NAMALWA (cell line): Measurements from ENCODE around the gene SMC1A.
A peak's percentile ranks its signal among the peaks of the same experiment; 100 is the strongest.
"Not testable (repeated sequence)": the region's sequence is repeated elsewhere in the genome, so short reads cannot be mapped to it uniquely, and the experiment has no call there.

Experiments
- DNase-seq: peaks from one replicate; pipeline ENCODE4 v3.0.0-alpha.2; 2015; ENCODE audit warnings: low spot score

Gene SMC1A

DNA sequence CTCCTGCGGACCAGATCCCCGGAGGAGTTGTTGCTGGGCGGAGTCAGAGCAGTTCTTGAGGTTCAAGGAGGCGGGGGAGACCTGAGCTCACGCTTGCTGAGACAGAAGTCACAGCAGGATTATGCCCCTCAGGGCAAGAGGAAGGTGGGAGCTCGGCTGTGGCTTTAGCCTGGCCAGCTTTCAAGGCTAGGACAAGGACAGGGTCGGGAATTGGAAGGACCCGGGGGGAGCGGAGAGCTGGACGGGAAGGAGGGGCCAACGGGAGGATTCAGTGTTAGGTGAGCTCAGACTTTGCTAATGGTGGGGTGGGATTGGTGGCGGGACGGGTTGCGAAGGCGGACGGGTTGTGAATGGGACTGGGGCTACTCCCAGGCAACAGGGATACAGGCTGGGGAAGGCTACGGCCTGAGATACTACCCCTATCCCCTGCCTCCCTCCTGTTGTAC, 430 bp upstream of the SMC1A start, which contains the start of gene RIBC1:
RIBC1 (plus strand) TSS at position 13 of the 446 bp plus-strand sequence. CDS start 3,404 bp downstream, outside the sequence.
- DNase-seq = no peak

DNA sequence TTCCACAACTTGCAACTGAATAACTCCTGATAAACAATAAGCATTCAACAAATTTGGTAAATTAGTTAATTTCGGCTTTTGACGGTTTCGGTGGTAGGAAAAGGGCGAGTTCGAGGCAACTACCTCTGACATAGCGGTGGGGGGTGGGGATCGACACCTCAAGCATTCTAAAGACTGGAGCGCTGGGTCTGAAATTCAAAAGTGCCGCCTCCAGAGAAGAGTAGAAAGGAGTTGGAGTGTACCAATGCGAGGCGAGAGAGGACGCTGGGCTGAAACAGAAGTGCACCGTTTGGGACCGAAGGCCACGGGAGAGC, 725 bp downstream of the SMC1A start:
- no peak for DNase-seq

DNA sequence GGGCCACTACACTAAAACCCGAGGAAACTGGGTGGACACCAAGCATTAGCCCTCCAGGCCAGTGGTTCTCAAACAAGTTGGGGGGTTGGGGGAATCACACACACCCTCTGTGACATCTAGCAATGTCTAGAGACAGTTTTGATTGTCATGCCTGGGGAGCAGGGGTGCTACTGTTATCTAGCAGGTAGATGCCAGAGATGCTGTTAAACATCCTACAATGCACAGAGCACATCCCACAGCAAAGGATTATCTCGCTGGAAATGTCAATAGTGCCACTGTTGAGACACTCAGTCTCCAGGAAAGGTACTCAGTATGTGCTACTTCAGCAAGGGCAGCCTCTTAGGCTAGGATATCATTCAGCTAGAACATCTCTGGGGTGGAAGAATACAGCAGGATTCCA, 1.3 kb downstream of the SMC1A start:
- DNase-seq = no peak

DNA sequence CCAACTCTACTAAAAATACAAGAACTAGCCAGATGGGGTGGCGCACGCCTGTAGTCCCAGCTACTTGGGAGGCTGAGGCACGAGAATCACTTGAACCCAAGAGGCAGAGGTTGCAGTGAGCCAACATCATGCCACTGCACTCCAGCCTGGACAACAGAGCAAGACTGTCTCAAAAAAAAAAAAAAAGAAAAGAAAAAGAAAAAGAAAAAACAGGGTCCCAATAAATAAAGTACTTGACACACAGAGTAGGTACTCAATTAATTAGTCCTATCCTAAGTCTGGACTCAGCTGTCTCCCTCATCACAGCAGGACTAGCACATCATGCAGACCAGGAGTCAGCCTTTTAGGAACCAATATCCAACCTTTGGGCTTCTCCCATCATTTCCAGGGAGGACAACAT, 2.1 kb downstream of the SMC1A start:
- not testable (repeated sequence) for DNase-seq

DNA sequence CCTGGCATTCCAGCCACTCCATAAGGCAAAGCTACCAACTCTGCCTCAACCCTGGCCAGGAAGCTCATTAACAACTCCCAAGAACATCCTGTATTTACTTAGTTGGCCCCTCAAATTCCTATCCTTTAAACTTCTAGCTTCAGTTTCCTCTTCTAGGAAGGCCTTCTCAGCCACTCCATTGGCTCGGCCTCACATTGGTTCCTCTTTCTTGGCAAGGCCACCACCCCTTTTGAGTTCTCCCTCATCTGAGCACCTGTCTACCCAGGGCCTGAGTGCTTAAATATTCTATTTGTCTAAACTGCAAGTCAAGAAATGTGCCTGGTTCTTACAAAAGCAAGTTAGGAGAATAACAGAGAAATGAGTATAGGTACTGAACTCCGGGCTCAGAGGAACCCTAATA, 10.0 kb downstream of the SMC1A start:
- DNase-seq = no peak

DNA sequence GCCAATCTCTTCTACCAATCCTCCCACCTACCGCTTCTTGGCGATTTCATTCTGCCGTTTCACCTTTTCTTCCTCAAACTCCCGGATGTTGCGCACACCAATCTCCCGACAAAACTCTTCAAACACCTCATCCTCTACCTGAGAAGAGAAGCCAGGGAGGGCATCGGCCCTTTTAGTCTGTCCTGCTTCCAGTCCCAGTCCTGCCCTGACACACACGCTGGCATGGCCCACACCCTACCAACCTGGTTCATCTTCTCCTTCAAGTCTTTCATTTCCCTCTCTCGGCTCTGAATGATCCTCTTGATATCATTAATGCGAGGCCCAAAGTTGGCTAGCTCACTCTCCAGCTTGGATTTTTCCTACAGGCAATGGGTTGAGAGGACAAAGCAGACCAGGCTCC, 18.9 kb downstream of the SMC1A start:
- no peak for DNase-seq

DNA sequence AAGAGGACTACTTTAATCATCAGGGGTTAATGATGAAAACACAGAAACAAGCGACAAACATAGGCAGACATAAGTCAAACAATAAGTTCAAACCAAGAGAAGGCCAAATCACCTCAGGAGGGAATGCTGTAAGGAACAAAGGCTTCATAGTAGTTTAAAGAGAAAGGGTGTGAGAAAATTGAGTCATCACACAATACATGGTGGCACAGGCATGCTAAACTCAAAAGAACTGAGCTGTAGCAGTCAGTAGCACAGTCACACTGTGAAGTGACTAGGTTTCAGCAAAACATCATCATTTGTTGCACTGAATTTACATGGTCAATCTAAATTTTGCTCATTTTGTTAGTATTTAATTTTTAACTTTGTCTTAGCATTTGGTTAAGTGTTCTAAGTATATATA, 24.2 kb downstream of the SMC1A start:
- no peak for DNase-seq

DNA sequence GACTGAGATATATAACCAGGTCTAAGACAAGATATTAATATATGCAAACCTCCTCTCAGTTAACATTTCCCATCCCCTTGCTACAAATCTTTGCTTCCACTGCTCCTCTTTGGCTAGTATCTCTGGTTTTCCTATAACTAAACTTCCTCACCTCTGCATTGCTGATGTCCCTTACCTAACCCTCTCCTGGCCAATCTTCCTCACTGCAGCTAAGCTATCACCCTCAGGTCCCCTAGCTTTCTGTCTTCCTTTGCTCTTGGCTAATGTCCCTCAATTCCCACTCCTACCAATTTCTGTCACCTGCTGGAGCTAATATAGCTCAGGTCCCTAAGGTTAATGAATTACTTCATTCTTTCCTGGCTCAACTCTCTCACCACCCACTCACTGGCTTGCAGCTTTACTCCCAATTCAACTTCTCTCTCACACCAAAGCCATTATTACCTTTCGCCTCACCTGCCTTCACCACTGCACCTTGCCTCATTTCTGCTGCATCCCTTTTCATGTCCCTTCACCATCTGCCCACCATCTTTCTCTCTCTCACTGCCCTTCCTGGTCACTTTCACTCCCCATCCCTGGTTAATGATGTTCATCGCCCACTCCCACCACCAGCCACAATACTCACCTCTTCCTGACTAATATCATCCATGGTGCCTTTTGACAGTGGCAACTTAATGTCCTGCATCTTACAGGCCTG, 26.7 kb downstream of the SMC1A start:
- no peak for DNase-seq

DNA sequence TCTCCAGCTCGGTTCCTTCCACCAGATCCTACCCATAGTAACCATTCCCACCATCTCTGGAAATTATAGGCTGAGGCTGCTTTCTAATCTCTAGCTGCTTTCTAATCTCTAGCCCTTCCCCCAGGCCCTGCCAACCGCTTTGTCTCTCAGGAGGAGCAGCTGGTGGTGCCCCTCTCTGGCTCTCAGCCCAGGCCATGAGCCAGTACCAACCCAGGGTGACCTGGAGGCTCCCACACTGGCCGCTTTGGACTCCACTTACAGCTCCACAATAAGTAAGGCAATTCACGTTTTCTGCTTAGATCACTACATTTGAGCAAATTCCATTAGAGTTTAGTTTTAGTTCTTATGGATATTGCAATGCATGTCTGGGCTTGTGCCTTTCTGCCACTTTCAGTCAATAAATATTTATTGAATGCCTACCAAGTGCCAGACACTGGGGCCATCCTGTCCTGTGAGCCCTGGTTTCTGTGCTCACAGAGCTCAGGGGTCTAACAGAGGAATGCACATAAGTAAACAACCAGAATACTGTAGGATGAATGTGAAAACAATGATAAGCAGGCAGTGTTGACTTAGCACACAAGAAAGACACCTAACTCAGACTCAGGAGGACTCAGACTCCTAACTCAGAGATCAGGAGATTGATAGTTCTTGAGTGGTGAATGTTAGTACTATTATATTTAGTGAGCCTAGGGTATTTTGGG, 38.9 kb downstream of the SMC1A start:
- DNase-seq = no peak

DNA sequence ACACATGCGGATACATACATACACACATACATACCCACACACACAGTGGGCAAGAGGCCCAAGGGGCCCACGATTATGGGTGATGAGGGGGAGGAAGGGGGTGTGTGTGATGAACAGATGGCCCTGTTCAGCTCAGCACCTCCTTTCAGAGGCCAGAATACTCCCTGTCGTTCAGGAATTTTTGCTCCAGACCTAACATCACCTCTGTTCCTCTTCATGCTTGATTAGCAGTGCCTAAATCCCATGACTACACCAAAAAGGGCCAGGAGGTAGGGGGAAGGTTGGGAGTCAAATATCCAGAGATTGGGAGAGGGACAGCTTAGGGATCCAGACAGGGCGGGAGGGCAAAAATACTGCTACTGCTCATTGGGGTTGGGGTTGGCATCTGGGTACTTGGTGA, 42.7 kb downstream of the SMC1A start:
- DNase-seq = no peak

DNA sequence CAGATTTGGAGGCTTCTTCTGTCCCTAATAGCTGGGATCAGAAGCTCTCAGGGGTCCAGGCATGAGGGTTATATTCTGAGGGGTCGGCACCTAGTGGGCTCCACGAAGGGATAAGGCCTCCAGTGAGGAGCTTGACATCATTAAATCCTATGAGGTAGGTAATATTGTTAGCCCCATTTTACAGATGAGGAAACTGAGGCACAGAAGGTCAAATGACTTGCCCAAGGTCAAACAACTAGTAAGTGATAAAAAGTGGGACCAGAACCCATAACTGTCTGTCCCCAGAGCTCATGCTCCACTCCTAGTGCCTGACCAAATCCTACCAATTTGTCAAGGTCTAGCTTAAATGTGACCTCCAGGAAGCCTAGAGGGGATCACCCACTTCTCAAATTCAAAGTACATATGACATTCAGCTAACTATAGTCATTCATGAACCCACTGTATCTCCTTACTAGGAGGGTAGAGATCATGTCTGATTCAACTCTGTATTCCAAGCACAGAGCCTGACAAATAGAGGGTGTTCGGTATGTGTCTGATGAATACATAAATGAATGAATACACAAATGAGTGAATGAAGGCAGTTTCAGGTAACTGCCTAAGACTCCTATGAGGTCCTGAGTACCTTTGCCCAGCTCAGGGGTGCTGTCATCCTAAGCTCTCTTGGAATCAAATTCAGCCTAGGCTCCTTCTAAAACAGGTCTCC, 43.3 kb downstream of the SMC1A start:
- DNase-seq = no peak

DNA sequence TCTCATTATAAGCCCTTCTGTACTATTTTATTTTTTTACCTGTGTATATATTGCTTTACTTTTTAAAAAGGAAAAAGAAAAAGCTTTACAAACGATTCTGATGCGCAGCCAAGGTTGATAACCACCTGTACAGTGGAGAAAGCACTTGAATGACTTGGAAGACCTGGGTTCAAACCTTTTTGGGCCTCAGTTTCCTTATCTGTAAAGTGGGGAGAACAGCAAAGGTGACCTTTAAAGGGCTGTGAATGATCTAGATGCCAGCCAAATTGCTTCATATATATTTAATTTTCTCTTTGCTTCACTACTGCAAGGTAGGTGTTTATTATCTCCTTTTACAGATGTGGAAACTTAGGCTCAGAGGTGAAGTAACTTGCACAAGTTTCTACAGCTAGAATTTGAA, 45.0 kb downstream of the SMC1A start:
- no peak for DNase-seq

DNA sequence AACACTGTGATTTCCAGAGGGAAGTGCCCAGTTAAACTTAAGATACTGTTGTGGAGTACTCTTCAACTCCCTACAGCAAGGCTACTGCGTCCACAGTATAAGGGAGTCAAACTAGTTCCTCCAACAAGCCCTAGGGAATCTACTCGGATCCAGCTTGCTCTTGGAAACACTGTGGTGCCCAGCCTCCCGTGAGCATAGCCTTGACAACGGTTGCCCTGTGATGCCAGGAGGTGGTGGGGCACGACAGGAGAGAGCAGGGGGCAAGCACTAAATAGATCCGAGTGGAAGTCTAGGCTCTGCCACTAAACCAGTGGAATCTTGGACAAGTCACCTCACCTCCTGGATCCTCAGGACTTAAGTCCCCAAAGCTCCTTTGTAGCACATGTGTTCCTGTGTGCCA, 45.6 kb downstream of the SMC1A start:
- no peak for DNase-seq

DNA sequence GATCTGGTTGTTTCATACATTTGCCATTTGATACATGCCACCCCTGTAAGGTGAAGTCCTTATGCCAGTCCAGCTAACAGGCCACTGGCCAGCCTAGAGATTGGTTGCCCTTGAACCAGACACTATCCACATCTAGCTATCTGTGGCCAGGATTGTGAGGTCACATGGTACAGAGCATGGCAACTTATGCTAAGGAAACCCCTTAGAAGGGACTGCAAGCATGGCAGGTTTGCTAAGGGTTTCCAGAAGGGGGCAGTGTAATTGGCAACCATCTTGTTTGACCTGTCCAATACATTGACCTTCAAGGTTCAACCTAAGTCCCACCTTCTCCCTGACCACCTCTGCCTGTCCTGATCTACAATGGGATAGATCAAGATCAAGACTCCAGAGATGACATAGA, 47.5 kb downstream of the SMC1A start:
- no peak for DNase-seq

DNA sequence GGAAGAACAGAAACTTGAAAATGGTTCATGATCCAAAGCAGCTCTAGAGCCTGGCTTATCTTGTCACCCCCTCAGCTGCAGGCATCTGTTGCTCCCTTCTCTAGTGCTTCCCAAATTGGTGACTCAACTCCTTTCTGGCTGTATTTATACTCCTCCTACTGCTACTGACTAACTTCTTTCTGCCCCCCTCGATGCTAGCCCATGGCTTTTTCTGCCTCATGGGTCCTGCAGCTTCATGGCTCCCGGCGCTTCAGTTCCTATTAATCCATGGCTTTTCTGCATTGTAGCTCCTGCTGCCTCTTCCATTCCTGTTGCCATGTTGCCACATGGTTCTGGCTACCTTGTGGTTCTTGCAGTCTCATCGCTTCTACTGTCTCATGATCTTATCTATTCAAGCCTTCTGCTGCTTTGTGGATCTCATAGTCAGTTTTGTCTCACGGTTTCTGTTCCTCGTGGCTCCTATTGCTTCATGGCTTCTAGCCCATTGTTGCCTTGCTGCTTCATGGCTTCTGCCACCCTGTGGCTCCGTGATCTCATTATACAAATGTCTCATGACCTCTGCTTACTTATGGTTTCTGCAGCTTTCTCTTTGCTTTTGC, 48.1 kb downstream of the SMC1A start:
- no peak for DNase-seq

DNA sequence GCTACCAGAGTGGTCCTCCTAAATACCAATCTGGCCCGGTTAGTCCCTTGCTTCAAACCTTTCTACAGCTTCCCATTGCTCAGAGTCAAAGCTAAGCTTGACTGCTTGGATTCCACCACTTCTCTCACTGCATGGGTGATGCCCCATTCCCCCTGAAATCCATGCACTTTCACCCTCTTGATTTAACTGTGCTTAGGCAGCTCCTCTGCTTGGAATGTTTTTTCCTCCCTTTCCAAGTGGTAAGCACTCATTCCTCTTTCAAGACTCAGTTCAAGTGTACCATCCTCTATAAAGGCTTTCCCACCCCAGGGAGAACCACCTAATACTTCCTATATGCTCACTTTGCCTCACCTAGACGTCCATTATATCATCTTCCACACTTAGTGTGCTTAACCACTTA, 49.1 kb downstream of the SMC1A start:
- DNase-seq = no peak

DNA sequence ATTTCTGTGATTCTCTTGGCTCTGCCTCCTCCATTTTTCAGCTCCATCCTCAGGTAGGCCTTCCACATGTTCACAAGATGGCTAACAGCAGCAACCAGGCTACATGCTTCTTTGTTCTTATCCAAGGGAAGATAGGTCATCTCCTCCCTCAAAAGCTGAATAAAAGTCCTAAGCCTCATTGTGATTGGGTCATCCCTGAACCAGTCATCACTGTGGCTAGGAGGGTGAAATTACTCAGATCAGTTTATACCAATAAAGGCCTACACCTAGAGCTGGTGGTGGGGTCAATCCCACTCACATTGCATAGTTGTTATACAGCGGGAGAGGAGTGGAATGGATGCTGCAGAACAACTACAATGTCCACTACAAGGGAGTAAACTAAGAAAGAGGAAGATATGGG, 56.0 kb downstream of the SMC1A start:
- DNase-seq = not testable (repeated sequence)

DNA sequence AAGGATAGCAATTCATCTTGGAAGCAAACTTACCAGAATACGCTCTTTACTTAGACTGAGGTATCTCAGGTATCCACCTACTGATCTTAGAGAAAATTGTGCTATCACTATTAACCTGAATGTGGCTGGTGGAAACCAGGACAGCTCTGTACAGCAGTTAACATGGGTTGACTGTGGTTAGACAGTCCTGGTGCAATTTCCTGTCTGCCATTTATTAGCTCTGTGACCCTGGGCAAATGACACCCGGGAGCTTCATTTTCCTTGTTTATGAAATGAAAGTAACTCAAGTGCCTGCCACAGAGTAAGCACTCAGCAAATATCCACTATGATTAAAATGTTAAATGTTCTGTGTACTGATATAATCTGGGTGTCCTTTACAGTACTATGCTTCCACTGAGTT, 60.0 kb downstream of the SMC1A start:
- DNase-seq = no peak

DNA sequence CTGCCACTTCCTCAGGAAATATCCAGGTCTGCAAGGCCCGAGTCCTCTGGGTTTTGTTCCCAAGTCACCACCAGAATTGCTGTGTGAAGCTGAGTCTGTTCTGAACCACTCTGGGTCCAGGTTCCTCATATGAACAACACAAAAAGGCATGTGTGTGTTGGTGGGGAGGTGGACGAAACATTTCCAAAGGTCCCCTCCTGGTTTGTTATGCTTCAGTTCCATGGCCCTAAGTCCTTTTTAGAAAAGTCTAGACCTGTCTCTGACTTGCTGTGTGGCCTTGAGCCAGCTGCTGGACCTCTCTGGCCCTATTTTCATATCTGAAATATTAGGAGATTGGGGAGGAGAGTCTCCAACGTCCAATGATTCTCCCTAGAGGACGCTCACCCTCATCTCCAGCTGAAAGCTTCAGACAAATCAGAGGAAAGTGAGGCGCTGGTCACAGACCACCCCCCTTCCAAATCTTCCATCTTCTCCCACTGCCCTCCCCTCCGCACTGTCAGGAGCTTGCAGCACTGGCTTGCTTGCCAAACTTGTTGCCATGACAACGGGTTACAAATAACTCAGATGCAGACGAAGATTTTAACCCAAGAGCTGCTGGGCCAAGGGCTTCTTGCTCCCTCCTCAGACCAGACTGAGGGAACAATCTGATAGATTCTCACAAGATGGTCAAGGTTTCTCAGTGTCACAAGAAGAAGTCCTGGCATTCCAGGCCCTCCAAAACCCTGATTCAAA, 64.5 kb downstream of the SMC1A start:
- no peak for DNase-seq

DNA sequence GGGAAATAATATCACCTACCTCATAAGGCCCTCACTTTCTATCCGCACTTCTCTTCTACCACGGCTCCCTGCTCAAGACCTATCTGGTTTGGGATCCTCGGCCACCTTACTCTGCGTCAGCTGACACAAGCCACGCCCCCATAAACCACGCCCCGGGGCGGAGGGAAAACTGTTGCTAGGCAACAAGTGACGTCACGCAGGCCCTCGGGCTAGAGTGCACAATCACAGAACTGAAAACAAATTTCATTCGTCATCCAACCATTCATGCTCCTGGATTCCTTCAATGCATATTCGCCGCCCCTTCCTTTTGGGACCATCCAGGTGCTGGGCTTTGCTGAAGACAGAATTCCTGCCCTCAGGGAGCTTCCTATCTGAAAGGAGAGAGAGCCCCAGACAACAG, 66.3 kb downstream of the SMC1A start:
- peak; percentile 16 for DNase-seq

DNA sequence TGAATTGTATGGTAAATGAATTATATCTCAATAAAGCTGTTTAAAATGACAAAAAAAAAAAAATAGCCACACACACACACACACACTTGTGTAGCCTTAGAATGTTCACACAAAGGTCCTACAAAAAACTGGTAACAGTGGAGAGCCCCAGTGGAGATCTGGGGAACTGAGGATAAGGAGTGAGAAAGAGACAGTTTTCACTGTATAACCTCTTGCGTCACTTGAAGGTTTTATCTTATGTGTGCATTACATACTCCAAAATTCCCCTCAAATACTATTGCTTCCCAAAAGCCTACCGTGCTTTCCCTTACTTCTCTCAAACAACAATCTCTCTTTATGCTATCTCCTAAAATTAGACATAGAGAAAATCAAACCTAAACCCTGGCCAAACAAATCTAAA, 67.8 kb downstream of the SMC1A start:
- DNase-seq = no peak

DNA sequence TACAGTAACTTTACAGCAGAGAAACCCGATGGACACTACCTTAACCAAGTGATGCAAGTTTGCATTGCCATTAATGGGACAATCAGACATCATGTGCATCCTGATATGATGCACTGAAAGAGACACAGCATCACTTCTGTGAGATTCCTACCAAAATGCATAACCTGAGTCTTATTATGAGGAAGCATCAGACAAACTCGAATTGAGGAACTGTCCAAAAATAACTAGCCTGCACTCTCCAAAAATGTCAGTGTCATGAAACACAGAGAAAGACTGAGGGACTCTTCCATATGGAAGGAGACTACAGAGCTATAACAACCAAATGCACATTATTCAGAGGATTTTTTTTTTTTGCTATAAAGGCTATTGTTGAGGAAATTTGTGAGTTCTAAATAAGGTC, 74.5 kb downstream of the SMC1A start:
- DNase-seq = no peak
